Upper lobe of right lung (tissue), 1 donor: ENCODE results near the gene SDCCAG8. TPM values are rescaled to one million over a fixed set of nuclear protein-coding genes. Genes with fewer than 3 reads are reported as not detected.

Source experiments
- ATAC-seq: fragments of 200-7000 bp; cut with Tn5 transposase; one replicate; pipeline ENCODE4 v1.9.1; 2020; ENCODE audit warnings: mild to moderate bottlenecking, moderate library complexity
- DNase-seq: peaks from one replicate; pipeline ENCODE4 v3.0.0-alpha.2; 2020
- H3K27ac ChIP-seq: fragments of 200-600 bp; one replicate; pipeline ENCODE4 v1.8.0; 2022
- H3K27me3 ChIP-seq: fragments of 200-600 bp; one replicate; pipeline ENCODE4 v1.8.0; 2022; ENCODE audit warnings: mild to moderate bottlenecking
- H3K36me3 ChIP-seq: fragments of 200-600 bp; one replicate; pipeline ENCODE4 v1.8.0; 2022
- H3K4me1 ChIP-seq: fragments of 200-600 bp; one replicate; pipeline ENCODE4 v1.8.0; 2022
- H3K4me3 ChIP-seq: fragments of 200-600 bp; one replicate; pipeline ENCODE4 v1.8.0; 2022; ENCODE audit warnings: mild to moderate bottlenecking
- H3K9me3 ChIP-seq: fragments of 200-600 bp; one replicate; pipeline ENCODE4 v1.8.0; 2022
- intact Hi-C: fragments of 100-400 bp; cut with DNase I; formaldehyde crosslinking; loops from one replicate; pipeline ENCODE4 v1.11.0; 2022
- total RNA-seq: library from RNA; stranded (reverse); fragmentation: NEBNext Ultra II Directional; extraction: Animal tissue kit (Norgen Biotek cat#: 25700); gene quantifications from one replicate; pipeline ENCODE4 v1.2.1, GENCODE V29; 2021
- TF ChIP-seq, protein P1 (sequence below): fragments of 200-600 bp; IDR thresholded peaks from one replicate; pipeline ENCODE4 v1.8.0; 2022; ENCODE audit warnings: antibody characterized with exemption
- donor health status: DM: no; HTN: yes; CAD: no; lungs with severe emphysema.

SDCCAG8 gene
- total RNA-seq, 1 donor from 2014 or later = 71.9 TPM

- no peak for ATAC-seq
- H3K4me1 ChIP-seq = peaks cover 23% of the 10 kb centered on the region
- intact Hi-C loops = no loop called here
- H3K27me3 ChIP-seq = no peaks in the 10 kb centered on the region
- H3K36me3 ChIP-seq = peaks cover 36% of the 10 kb centered on the region
- TF ChIP-seq, protein P1, sequence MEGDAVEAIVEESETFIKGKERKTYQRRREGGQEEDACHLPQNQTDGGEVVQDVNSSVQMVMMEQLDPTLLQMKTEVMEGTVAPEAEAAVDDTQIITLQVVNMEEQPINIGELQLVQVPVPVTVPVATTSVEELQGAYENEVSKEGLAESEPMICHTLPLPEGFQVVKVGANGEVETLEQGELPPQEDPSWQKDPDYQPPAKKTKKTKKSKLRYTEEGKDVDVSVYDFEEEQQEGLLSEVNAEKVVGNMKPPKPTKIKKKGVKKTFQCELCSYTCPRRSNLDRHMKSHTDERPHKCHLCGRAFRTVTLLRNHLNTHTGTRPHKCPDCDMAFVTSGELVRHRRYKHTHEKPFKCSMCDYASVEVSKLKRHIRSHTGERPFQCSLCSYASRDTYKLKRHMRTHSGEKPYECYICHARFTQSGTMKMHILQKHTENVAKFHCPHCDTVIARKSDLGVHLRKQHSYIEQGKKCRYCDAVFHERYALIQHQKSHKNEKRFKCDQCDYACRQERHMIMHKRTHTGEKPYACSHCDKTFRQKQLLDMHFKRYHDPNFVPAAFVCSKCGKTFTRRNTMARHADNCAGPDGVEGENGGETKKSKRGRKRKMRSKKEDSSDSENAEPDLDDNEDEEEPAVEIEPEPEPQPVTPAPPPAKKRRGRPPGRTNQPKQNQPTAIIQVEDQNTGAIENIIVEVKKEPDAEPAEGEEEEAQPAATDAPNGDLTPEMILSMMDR = no peak
- DNase-seq = no peak
- H3K9me3 ChIP-seq = no peaks in the 10 kb centered on the region
- no peak overlapping the region for H3K4me3 ChIP-seq
- H3K27ac ChIP-seq = peak overlapping the region; percentile 0
These were observed 58.0 kb downstream of the SDCCAG8 start for GRCh38 chr1:243313635-243314536.

GRCh38 chr1:243315455-243315854 is 59.6 kb downstream of the SDCCAG8 start:
- peaks cover 23% of the 10 kb centered on the region for H3K4me1 ChIP-seq
- TF ChIP-seq, protein P1 = no peak
- no peak for DNase-seq

DNA sequence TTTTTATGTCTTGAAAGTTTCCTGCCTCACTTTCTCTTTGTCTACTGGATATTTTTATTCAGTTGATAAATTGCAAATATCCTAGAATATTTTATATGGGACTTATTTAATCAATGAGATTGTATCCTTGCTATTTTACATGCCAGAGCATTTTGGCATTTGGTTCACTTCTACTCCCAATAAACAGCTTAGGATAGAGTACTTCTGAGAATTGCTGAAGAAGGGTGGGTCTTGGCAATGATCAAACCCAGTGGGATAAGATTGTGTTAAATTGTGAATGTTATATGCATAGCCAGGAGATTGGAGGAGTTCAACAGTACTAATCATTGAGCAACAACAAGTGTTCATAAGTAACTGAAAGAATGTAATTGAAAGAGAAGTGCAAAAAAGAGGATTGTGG is 60.1 kb downstream of the SDCCAG8 start:
- intact Hi-C loops = no loop called here
- TF ChIP-seq, protein P1 = no peak
- peak; percentile 52 for ATAC-seq
- Histone ChIP-seq H3K36me3 (peaks cover 25% of the 10 kb centered on the region), H3K4me1 (peaks cover 23% of the 10 kb centered on the region), H3K27ac (peak overlapping the region; percentile 44), H3K4me3 (no peak overlapping the region), H3K9me3 (no peaks in the 10 kb centered on the region), H3K27me3 (no peaks in the 10 kb centered on the region)
- no peak for DNase-seq

More at GRCh38 chr1:243315455-243315854, 59.6 kb downstream of the SDCCAG8 start:
- H3K4me3 ChIP-seq = no peak overlapping the region
- H3K9me3 ChIP-seq = no peaks in the 10 kb centered on the region
- H3K27me3 ChIP-seq = no peaks in the 10 kb centered on the region
- intact Hi-C loops = no loop called here
- H3K36me3 ChIP-seq = peaks cover 25% of the 10 kb centered on the region
- no peak for ATAC-seq
- no peak overlapping the region for H3K27ac ChIP-seq

DNA sequence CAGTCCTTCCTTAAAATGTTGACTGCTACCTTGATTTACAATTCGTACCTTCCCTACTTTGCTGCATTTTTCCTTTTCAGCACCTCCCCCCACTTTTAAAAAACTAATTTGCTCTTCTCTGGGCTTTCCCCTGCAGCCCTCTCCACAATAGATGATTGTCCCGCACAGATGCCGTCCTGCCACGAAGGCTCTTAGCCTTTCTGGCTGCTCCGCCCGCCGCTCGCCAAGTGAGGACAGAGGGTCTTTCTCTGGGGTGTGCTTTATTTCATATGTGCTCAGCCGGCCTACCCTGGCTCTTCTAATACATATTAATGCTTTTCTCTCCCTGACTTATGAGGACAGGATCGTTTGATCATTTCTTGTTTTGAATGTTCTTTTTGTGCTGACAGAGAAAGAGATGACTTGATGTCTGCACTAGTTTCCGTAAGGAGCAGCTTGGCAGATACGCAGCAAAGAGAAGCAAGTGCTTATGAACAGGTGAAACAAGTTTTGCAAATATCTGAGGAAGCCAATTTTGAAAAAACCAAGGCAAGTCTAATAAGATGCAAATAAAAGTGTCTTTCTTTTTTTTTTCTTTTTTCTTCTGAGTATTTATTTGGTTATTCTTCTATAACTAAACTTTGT is 60.6 kb downstream of the SDCCAG8 start:
- TF ChIP-seq, protein P1 = no peak
- no peaks in the 10 kb centered on the region for H3K9me3 ChIP-seq
- peaks cover 23% of the 10 kb centered on the region for H3K4me1 ChIP-seq
- H3K4me3 ChIP-seq = no peak overlapping the region
- no peaks in the 10 kb centered on the region for H3K27me3 ChIP-seq
- H3K27ac ChIP-seq = peak overlapping the region; percentile 44
- ATAC-seq (peak; percentile 43), DNase-seq (no peak)
- peaks cover 25% of the 10 kb centered on the region for H3K36me3 ChIP-seq
- intact Hi-C loops = no loop called here

DNA sequence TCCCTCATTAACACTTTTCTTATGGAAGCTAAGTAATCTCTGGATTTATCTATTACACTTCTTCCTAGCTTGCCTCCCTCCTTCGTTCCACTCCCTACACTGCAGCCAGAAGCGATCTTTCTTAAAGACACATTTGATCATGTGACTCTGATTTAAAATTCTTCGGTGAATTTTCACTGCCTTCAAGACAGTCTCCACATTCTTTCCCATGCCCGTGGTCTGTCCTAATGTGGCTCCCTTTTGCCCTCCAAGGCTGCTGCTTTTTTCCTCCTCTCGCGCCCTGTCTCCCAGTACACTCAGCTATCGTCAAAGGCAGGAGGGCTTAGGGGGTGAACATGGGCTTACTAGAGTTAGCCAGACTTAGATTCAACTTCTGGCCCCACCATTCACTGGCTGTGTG is 64.4 kb downstream of the SDCCAG8 start:
- Histone ChIP-seq H3K27ac (no peak overlapping the region), H3K4me1 (peaks cover 11% of the 10 kb centered on the region), H3K4me3 (no peak overlapping the region), H3K27me3 (no peaks in the 10 kb centered on the region), H3K9me3 (no peaks in the 10 kb centered on the region), H3K36me3 (peaks cover 25% of the 10 kb centered on the region)
- no peak for ATAC-seq
- no peak for DNase-seq
- intact Hi-C loops = no loop called here
- TF ChIP-seq, protein P1 = no peak
